ENCODE measurements around the gene DOP1A.

The DOP1A gene

GRCh38 chr6:83083476-83083875 is 16.0 kb downstream of the DOP1A start:
- DNase-seq = no peak

GRCh38 chr6:83086751-83087150 is 19.3 kb downstream of the DOP1A start:
- no peak for DNase-seq

GRCh38 chr6:83092756-83093399 is 25.4 kb downstream of the DOP1A start:
- no peak for DNase-seq

GRCh38 chr6:83096791-83097190 is 29.3 kb downstream of the DOP1A start:
- no peak for DNase-seq

- DNase-seq = no peak
Observed at GRCh38 chr6:83097204-83097603, 29.7 kb downstream of the DOP1A start.

- DNase-seq = no peak
Observed at GRCh38 chr6:83097675-83098074, 30.2 kb downstream of the DOP1A start.

- no peak for DNase-seq
Observed at GRCh38 chr6:83098589-83098988, 31.1 kb downstream of the DOP1A start.

GRCh38 chr6:83108378-83108777 is 40.9 kb downstream of the DOP1A start:
- DNase-seq = no peak

- no peak for DNase-seq
Observed at GRCh38 chr6:83113258-83113657, 45.8 kb downstream of the DOP1A start.

GRCh38 chr6:83114164-83114563 is 46.7 kb downstream of the DOP1A start:
- DNase-seq = no peak

GRCh38 chr6:83117802-83118201 is 50.3 kb downstream of the DOP1A start:
- no peak for DNase-seq

GRCh38 chr6:83119742-83120300 is 52.4 kb downstream of the DOP1A start:
- DNase-seq = no peak

- DNase-seq = no peak
Observed at GRCh38 chr6:83124553-83124952, 57.1 kb downstream of the DOP1A start.

GRCh38 chr6:83125425-83125824 is 58.0 kb downstream of the DOP1A start:
- no peak for DNase-seq

GRCh38 chr6:83126223-83126622 is 58.8 kb downstream of the DOP1A start:
- DNase-seq = no peak

- DNase-seq = no peak
Observed at GRCh38 chr6:83126807-83127206, 59.3 kb downstream of the DOP1A start.

GRCh38 chr6:83127258-83127657 is 59.8 kb downstream of the DOP1A start:
- no peak for DNase-seq

- DNase-seq = no peak
Observed at GRCh38 chr6:83127976-83128375, 60.5 kb downstream of the DOP1A start.

GRCh38 chr6:83132121-83132520 is 64.7 kb downstream of the DOP1A start:
- DNase-seq = no peak

- DNase-seq = no peak
Observed at GRCh38 chr6:83138118-83138722, 70.7 kb downstream of the DOP1A start.

GRCh38 chr6:83138758-83139157 is 71.3 kb downstream of the DOP1A start:
- no peak for DNase-seq

GRCh38 chr6:83151114-83151513 is 83.6 kb downstream of the DOP1A start:
- DNase-seq = no peak

GRCh38 chr6:83152913-83153312 is 85.4 kb downstream of the DOP1A start:
- no peak for DNase-seq

- no peak for DNase-seq
Observed at GRCh38 chr6:83153883-83154521, 86.5 kb downstream of the DOP1A start.
